Measurements from ENCODE around the gene NRG3.

Gene NRG3

GRCh38 chr10:82908751-82909150 is 1033.8 kb downstream of the NRG3 start:
- Histone ChIP-seq H3K4me1 (ENCODE audit: control insufficient read depth in 1 of 2, insufficient read depth in 2 of 2, low read length in 2 of 2) (no peaks in the 10 kb centered on the region), H4K91ac (ENCODE audit: low read depth, low read length) (no peak overlapping the region), H2AK5ac (ENCODE audit: low read length) (no peak overlapping the region), H3K4me3 (ENCODE audit: low read depth, low read length) (no peak overlapping the region), H3K27me3 (ENCODE audit: insufficient read depth, low read length) (no peaks in the 10 kb centered on the region), H4K8ac (ENCODE audit: low read depth, low read length) (no peak overlapping the region), H3K36me3 (ENCODE audit: control insufficient read depth in 1 of 2, insufficient read depth in 2 of 2, low read length in 2 of 2) (no peaks in the 10 kb centered on the region), H3K9me3 (ENCODE audit: insufficient read depth, low read depth, low read length) (no peaks in the 10 kb centered on the region), H3K18ac (ENCODE audit: low read length) (no peak overlapping the region), H3K27ac (ENCODE audit: low read depth, low read length) (no peak overlapping the region), H2BK5ac (ENCODE audit: low read depth, low read length, poor library complexity) (no peak overlapping the region), H2BK12ac (ENCODE audit: low read length) (no peak overlapping the region), H2AFZ (ENCODE audit: insufficient read depth, low read length, poor library complexity) (no peak overlapping the region), H3K79me2 (ENCODE audit: control insufficient read depth, insufficient read depth, low read length, poor library complexity) (no peaks in the 10 kb centered on the region), H3K14ac (ENCODE audit: low read length) (no peak overlapping the region), H3K23ac (ENCODE audit: low read length) (peak overlapping the region; percentile 89), H3K79me1 (ENCODE audit: low read length) (no peaks in the 10 kb centered on the region), H4K12ac (ENCODE audit: low read depth, low read length) (no peak overlapping the region), H3K4me2 (ENCODE audit: low read length) (no peak overlapping the region), H3K4ac (ENCODE audit: low read depth, low read length) (no peak overlapping the region), H2BK120ac (ENCODE audit: insufficient read depth, low read length, poor library complexity) (no peak overlapping the region), H3K9ac (ENCODE audit: low read length) (no peak overlapping the region)
- no CpG with 5 or more reads among the region's 6 CpGs for WGBS (ENCODE audit: extremely low coverage, insufficient coverage, insufficient read length)
- no peak for DNase-seq

DNA sequence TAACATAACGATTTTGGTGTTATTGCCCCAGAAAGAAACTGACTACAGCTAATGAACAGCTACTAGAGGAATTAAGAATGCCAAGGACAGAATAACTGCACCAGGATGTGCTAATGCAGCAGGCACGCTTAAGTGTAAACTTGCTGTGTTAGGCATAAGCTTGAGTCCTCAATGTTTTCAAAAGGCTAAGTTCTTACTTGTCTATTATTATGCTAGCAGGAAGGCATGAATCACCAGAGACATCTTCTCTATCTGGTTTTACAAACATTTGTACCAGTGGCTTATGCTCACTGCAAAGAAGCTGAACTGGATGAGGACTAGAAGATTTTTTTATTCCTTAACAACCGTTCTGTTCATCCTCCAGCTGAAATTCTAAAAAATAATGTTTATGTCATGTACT is 1035.3 kb downstream of the NRG3 start:
- Histone ChIP-seq H3K79me1 (ENCODE audit: low read length) (no peaks in the 10 kb centered on the region), H2AFZ (ENCODE audit: insufficient read depth, low read length, poor library complexity) (no peak overlapping the region), H3K27ac (ENCODE audit: low read depth, low read length) (no peak overlapping the region), H3K14ac (ENCODE audit: low read length) (no peak overlapping the region), H4K8ac (ENCODE audit: low read depth, low read length) (no peak overlapping the region), H3K36me3 (ENCODE audit: control insufficient read depth in 1 of 2, insufficient read depth in 2 of 2, low read length in 2 of 2) (no peaks in the 10 kb centered on the region), H4K91ac (ENCODE audit: low read depth, low read length) (no peak overlapping the region), H3K79me2 (ENCODE audit: control insufficient read depth, insufficient read depth, low read length, poor library complexity) (no peaks in the 10 kb centered on the region), H4K12ac (ENCODE audit: low read depth, low read length) (no peak overlapping the region), H3K18ac (ENCODE audit: low read length) (no peak overlapping the region), H2BK12ac (ENCODE audit: low read length) (no peak overlapping the region), H3K4me2 (ENCODE audit: low read length) (no peak overlapping the region), H2AK5ac (ENCODE audit: low read length) (no peak overlapping the region), H3K23ac (ENCODE audit: low read length) (no peak overlapping the region), H3K4me1 (ENCODE audit: control insufficient read depth in 1 of 2, insufficient read depth in 2 of 2, low read length in 2 of 2) (no peaks in the 10 kb centered on the region), H3K4me3 (ENCODE audit: low read depth, low read length) (no peak overlapping the region), H2BK5ac (ENCODE audit: low read depth, low read length, poor library complexity) (no peak overlapping the region), H3K27me3 (ENCODE audit: insufficient read depth, low read length) (no peaks in the 10 kb centered on the region), H3K9ac (ENCODE audit: low read length) (no peak overlapping the region), H2BK120ac (ENCODE audit: insufficient read depth, low read length, poor library complexity) (no peak overlapping the region), H3K4ac (ENCODE audit: low read depth, low read length) (no peak overlapping the region), H3K9me3 (ENCODE audit: insufficient read depth, low read depth, low read length) (no peaks in the 10 kb centered on the region)
- no peak for DNase-seq
- no CpG with 5 or more reads among the region's 3 CpGs for WGBS (ENCODE audit: extremely low coverage, insufficient coverage, insufficient read length)

GRCh38 chr10:82914655-82915136 is 1039.7 kb downstream of the NRG3 start:
- no peak overlapping the region for H3K9ac ChIP-seq (ENCODE audit: low read length)
- no peak overlapping the region for H3K27ac ChIP-seq (ENCODE audit: low read depth, low read length)
- H3K9me3 ChIP-seq (ENCODE audit: insufficient read depth, low read depth, low read length) = no peaks in the 10 kb centered on the region
- H4K12ac ChIP-seq (ENCODE audit: low read depth, low read length) = no peak overlapping the region
- no peak overlapping the region for H3K4me3 ChIP-seq (ENCODE audit: low read depth, low read length)
- H3K4ac ChIP-seq (ENCODE audit: low read depth, low read length) = no peak overlapping the region
- no peak overlapping the region for H3K4me2 ChIP-seq (ENCODE audit: low read length)
- DNase-seq = no peak
- H2AK5ac ChIP-seq (ENCODE audit: low read length) = no peak overlapping the region
- no peaks in the 10 kb centered on the region for H3K36me3 ChIP-seq (ENCODE audit: control insufficient read depth in 1 of 2, insufficient read depth in 2 of 2, low read length in 2 of 2)
- H2BK12ac ChIP-seq (ENCODE audit: low read length) = no peak overlapping the region
- H3K23ac ChIP-seq (ENCODE audit: low read length) = no peak overlapping the region
- no peak overlapping the region for H2BK120ac ChIP-seq (ENCODE audit: insufficient read depth, low read length, poor library complexity)
- no peaks in the 10 kb centered on the region for H3K27me3 ChIP-seq (ENCODE audit: insufficient read depth, low read length)
- no peak overlapping the region for H4K91ac ChIP-seq (ENCODE audit: low read depth, low read length)
- no peak overlapping the region for H2BK5ac ChIP-seq (ENCODE audit: low read depth, low read length, poor library complexity)
- no peak overlapping the region for H2AFZ ChIP-seq (ENCODE audit: insufficient read depth, low read length, poor library complexity)
- H3K14ac ChIP-seq (ENCODE audit: low read length) = no peak overlapping the region
- no peak overlapping the region for H3K18ac ChIP-seq (ENCODE audit: low read length)
- H3K79me1 ChIP-seq (ENCODE audit: low read length) = no peaks in the 10 kb centered on the region
- no peaks in the 10 kb centered on the region for H3K79me2 ChIP-seq (ENCODE audit: control insufficient read depth, insufficient read depth, low read length, poor library complexity)
- H4K8ac ChIP-seq (ENCODE audit: low read depth, low read length) = no peak overlapping the region
- no peaks in the 10 kb centered on the region for H3K4me1 ChIP-seq (ENCODE audit: control insufficient read depth in 1 of 2, insufficient read depth in 2 of 2, low read length in 2 of 2)

- Histone ChIP-seq H3K4me1 (ENCODE audit: control insufficient read depth in 1 of 2, insufficient read depth in 2 of 2, low read length in 2 of 2) (no peaks in the 10 kb centered on the region), H4K8ac (ENCODE audit: low read depth, low read length) (no peak overlapping the region), H3K14ac (ENCODE audit: low read length) (no peak overlapping the region), H3K9ac (ENCODE audit: low read length) (no peak overlapping the region), H3K4me2 (ENCODE audit: low read length) (no peak overlapping the region), H2BK12ac (ENCODE audit: low read length) (no peak overlapping the region), H3K79me2 (ENCODE audit: control insufficient read depth, insufficient read depth, low read length, poor library complexity) (no peaks in the 10 kb centered on the region), H3K9me3 (ENCODE audit: insufficient read depth, low read depth, low read length) (no peaks in the 10 kb centered on the region), H3K4ac (ENCODE audit: low read depth, low read length) (no peak overlapping the region), H3K4me3 (ENCODE audit: low read depth, low read length) (no peak overlapping the region), H3K23ac (ENCODE audit: low read length) (no peak overlapping the region), H3K27me3 (ENCODE audit: insufficient read depth, low read length) (no peaks in the 10 kb centered on the region), H2BK5ac (ENCODE audit: low read depth, low read length, poor library complexity) (no peak overlapping the region), H2AFZ (ENCODE audit: insufficient read depth, low read length, poor library complexity) (no peak overlapping the region), H2BK120ac (ENCODE audit: insufficient read depth, low read length, poor library complexity) (no peak overlapping the region), H3K27ac (ENCODE audit: low read depth, low read length) (no peak overlapping the region), H3K36me3 (ENCODE audit: control insufficient read depth in 1 of 2, insufficient read depth in 2 of 2, low read length in 2 of 2) (no peaks in the 10 kb centered on the region), H3K79me1 (ENCODE audit: low read length) (no peaks in the 10 kb centered on the region), H3K18ac (ENCODE audit: low read length) (no peak overlapping the region), H2AK5ac (ENCODE audit: low read length) (no peak overlapping the region), H4K91ac (ENCODE audit: low read depth, low read length) (no peak overlapping the region), H4K12ac (ENCODE audit: low read depth, low read length) (no peak overlapping the region)
- no CpG with 5 or more reads among the region's 4 CpGs for WGBS (ENCODE audit: extremely low coverage, insufficient coverage, insufficient read length)
- DNase-seq = no peak
Measured at GRCh38 chr10:82916941-82917340, 1041.9 kb downstream of the NRG3 start.
